GM23338 (cell line): Measurements from ENCODE around the gene ENTPD1. TPM values are rescaled to one million over a fixed set of nuclear protein-coding genes. Genes with fewer than 3 reads are reported as not detected.

Experiments used
- ATAC-seq: fragments of 200-7000 bp; cut with Tn5 transposase; 3 replicates; pipeline ENCODE4 v1.9.1; 2020
- DNase-seq: peaks from one replicate; pipeline ENCODE4 v3.0.0-alpha.2; 2015; ENCODE audit warnings: low spot score
- H2AFZ ChIP-seq: fragments of 200-600 bp; sonication (generic); 2 replicates; pipeline ENCODE4 v1.8.0; 2016; ENCODE audit warnings: antibody characterized with exemption, mild to moderate bottlenecking, moderate library complexity
- H3F3A ChIP-seq: fragments of 200-600 bp; sonication (generic); replicated peaks from 2 replicates; pipeline ENCODE4 v1.8.0; 2017; ENCODE audit warnings: antibody characterized with exemption, mixed run types, low read depth
- H3K27ac ChIP-seq: fragments of 200-600 bp; sonication (generic); 2 replicates; pipeline ENCODE4 v1.6.1; 2016; ENCODE audit warnings: low read depth
- H3K27me3 ChIP-seq: fragments of 200-600 bp; sonication (generic); 2 replicates; pipeline ENCODE4 v1.8.0; 2016; ENCODE audit warnings: mild to moderate bottlenecking, mixed run types, moderate library complexity; ENCODE audit not compliant: insufficient read depth
- H3K36me3 ChIP-seq: fragments of 200-600 bp; sonication (generic); 2 replicates; pipeline ENCODE4 v1.8.0; 2016; ENCODE audit warnings: mild to moderate bottlenecking; ENCODE audit not compliant: insufficient read depth
- H3K4me1 ChIP-seq: fragments of 200-600 bp; sonication (generic); 2 replicates; pipeline ENCODE4 v1.8.0; 2016; ENCODE audit warnings: mild to moderate bottlenecking, moderate library complexity; ENCODE audit not compliant: insufficient read depth
- H3K4me2 ChIP-seq: fragments of 200-600 bp; sonication (generic); 2 replicates; pipeline ENCODE4 v1.7.1; 2017; ENCODE audit warnings: mixed run types
- H3K4me3 ChIP-seq: fragments of 200-600 bp; sonication (generic); 2 replicates; pipeline ENCODE4 v1.6.1; 2016; ENCODE audit warnings: mixed run types
- H3K79me2 ChIP-seq: fragments of 200-600 bp; sonication (generic); replicated peaks from 2 replicates; pipeline ENCODE4 v1.8.0; 2017; ENCODE audit warnings: mild to moderate bottlenecking; ENCODE audit not compliant: insufficient read depth
- H3K9me2 ChIP-seq: fragments of 200-600 bp; sonication (generic); 2 replicates; pipeline ENCODE4 v1.8.0; 2017; ENCODE audit not compliant: insufficient read depth
- H4K20me1 ChIP-seq: fragments of 200-600 bp; sonication (generic); replicated peaks from 2 replicates; pipeline ENCODE4 v1.8.0; 2017; ENCODE audit warnings: mild to moderate bottlenecking; ENCODE audit not compliant: insufficient read depth
- H3K27ac Mint-ChIP-seq: 2 replicates; pipeline ENCODE4 v1.8.0; 2020; ENCODE audit warnings: inconsistent platforms, mild to moderate bottlenecking, moderate library complexity, mixed read lengths
- H3K27me3 Mint-ChIP-seq: 3 replicates; pipeline ENCODE4 v1.8.0; 2022; ENCODE audit warnings: low read depth, mild to moderate bottlenecking, moderate library complexity, mixed read lengths, inconsistent platforms; ENCODE audit not compliant: insufficient read depth, poor library complexity
- H3K36me3 Mint-ChIP-seq: 3 replicates; pipeline ENCODE4 v1.8.0; 2021; ENCODE audit warnings: low read depth, mild to moderate bottlenecking, inconsistent platforms, moderate library complexity, mixed read lengths
- H3K4me1 Mint-ChIP-seq: 3 replicates; pipeline ENCODE4 v1.8.0; 2020; ENCODE audit warnings: mild to moderate bottlenecking, inconsistent platforms, mixed read lengths
- H3K4me3 Mint-ChIP-seq: 3 replicates; pipeline ENCODE4 v1.8.0; 2021; ENCODE audit warnings: moderate library complexity, mild to moderate bottlenecking, inconsistent platforms, mixed read lengths
- H3K9me3 Mint-ChIP-seq: 3 replicates; pipeline ENCODE4 v1.8.0; 2020; ENCODE audit warnings: moderate library complexity, mild to moderate bottlenecking, inconsistent platforms, mixed read lengths
- CREB1 ChIP-seq: fragments of 250-450 bp; sonication (Bioruptor Pico); IDR thresholded peaks from 2 replicates; pipeline ENCODE4 v1.5.0; 2020; ENCODE audit warnings: low read depth, mild to moderate bottlenecking, moderate library complexity
- CTCF ChIP-seq, 2 experiments: fragments of 200-600 bp in 1 of 2; sonication (generic) in 1 of 2; conservative IDR thresholded peaks; 2 replicates each; pipeline versions ENCODE4 v1.5.1 to v1.6.1; 2016 to 2017; ENCODE audit warnings: antibody characterized with exemption in 2 of 2, low read depth in 2 of 2, mild to moderate bottlenecking in 2 of 2, moderate library complexity in 1 of 2
- ETS1 ChIP-seq: IDR thresholded peaks from 2 replicates; pipeline ENCODE4 v1.6.1; 2016; ENCODE audit warnings: antibody characterized with exemption
- EZH2 ChIP-seq: fragments of 200-600 bp; sonication (generic); IDR thresholded peaks from one replicate; pipeline ENCODE4 v1.8.0; 2017; ENCODE audit warnings: antibody characterized with exemption, mild to moderate bottlenecking, low read depth; ENCODE audit not compliant: unreplicated experiment
- EZH2phosphoT487 ChIP-seq: fragments of 200-600 bp; sonication (generic); IDR thresholded peaks from one replicate; pipeline ENCODE4 v1.8.1; 2018; ENCODE audit warnings: antibody characterized with exemption; ENCODE audit not compliant: unreplicated experiment
- JUNB ChIP-seq: IDR thresholded peaks from one replicate; pipeline ENCODE4 v1.6.1; 2016; ENCODE audit warnings: antibody characterized with exemption; ENCODE audit not compliant: unreplicated experiment
- NANOG ChIP-seq: IDR thresholded peaks from 2 replicates; pipeline ENCODE4 v1.6.1; 2016; ENCODE audit warnings: antibody characterized with exemption, borderline replicate concordance
- POLR2AphosphoS5 ChIP-seq: IDR thresholded peaks from 2 replicates; pipeline ENCODE4 v1.6.1; 2016; ENCODE audit warnings: antibody characterized with exemption, low read depth
- REST ChIP-seq: IDR thresholded peaks from one replicate; pipeline ENCODE4 v1.6.1; 2018; ENCODE audit warnings: antibody characterized with exemption; ENCODE audit not compliant: unreplicated experiment
- STAT1 ChIP-seq: IDR thresholded peaks from one replicate; pipeline ENCODE4 v1.6.1; 2016; ENCODE audit warnings: antibody characterized with exemption; ENCODE audit not compliant: unreplicated experiment
- ZNF114 ChIP-seq: fragments of 250-450 bp; sonication (Bioruptor Pico); IDR thresholded peaks from 2 replicates; pipeline ENCODE4 v1.5.0; 2020; ENCODE audit warnings: mild to moderate bottlenecking, moderate library complexity
- ZNF331 ChIP-seq: fragments of 250-450 bp; sonication (Bioruptor Pico); IDR thresholded peaks from 2 replicates; pipeline ENCODE4 v1.5.0; 2020; ENCODE audit warnings: low read depth, mild to moderate bottlenecking, moderate library complexity
- ZNF462 ChIP-seq: fragments of 250-450 bp; sonication (Bioruptor Pico); IDR thresholded peaks from 2 replicates; pipeline ENCODE4 v1.5.0; 2020; ENCODE audit warnings: mild to moderate bottlenecking, moderate library complexity
- polyA plus RNA-seq: library from polyadenylated mRNA; unstranded; fragments of >200 nt; fragmentation: Nextera tagmentation; extraction: Ambion mirVana; gene quantifications from 2 replicates; pipeline ENCODE4 v1.2.1, GENCODE V29; 2016
- total RNA-seq: library from RNA; depleted of rRNA; stranded (reverse); fragments of >200 nt; shearing (Covaris generic); gene quantifications from 2 replicates; pipeline ENCODE4 v1.2.3, GENCODE V29; 2014

The ENTPD1 gene
- total and polyA plus RNA-seq, 2 experiments from 2014 or later = 2.3 to 3.6 TPM

DNA sequence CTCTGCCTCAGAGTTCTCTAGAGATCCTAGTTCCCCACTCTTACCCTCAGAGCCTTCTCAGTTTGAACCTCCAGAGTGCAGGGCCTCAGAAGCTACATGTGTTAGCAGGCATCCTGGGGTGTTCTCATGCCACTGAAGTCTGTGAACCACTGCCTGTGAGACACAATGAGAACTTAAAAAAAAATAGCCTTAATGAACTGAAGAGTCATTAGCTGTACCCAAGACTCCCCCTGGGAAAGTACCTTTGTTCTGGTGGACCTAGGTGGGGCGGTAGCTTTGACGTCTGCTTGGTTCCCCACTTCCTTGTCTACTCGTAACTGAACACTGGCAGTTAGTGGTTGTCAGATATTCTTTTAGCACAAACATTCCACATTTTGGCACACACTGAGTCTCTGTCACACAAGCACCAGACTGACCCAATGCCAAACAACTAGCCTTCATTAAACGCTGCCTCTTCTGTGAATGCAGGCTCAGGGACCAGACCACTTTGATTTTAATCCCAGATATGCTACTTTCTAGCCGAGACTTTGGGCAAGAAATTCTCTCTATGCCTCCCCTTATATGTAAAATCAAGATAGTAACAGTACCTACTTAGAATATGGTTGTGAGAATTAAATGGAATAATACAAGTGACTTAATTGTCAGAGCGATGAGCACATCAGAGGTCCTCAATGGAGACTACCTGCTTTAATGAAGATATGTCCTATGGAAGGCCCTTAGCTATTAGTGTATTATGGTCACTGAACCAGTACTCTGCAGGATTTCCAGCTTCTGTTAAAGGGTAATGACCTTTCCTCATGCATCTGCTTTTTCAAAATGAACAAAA, 76.5 kb downstream of the ENTPD1 start:
- H3K4me3 ChIP-seq = no peak overlapping the region
- Mint-ChIP-seq H3K36me3 (no peaks in the 10 kb centered on the region), H3K27ac (no peak overlapping the region), H3K27me3 (no peaks in the 10 kb centered on the region), H3K4me3 (no peak overlapping the region), H3K4me1 (peaks cover 9% of the 10 kb centered on the region; the same call in 2 of the 3 replicates), H3K9me3 (no peaks in the 10 kb centered on the region)
- no peaks in the 10 kb centered on the region for H3K9me2 ChIP-seq
- ATAC-seq = no peak
- no peaks in the 10 kb centered on the region for H3K4me1 ChIP-seq
- no peak overlapping the region for H2AFZ ChIP-seq
- H3K27ac ChIP-seq = no peak overlapping the region
- H3F3A ChIP-seq = no peaks in the 10 kb centered on the region
- H3K27me3 ChIP-seq = no peaks in the 10 kb centered on the region
- DNase-seq = no peak
- no peaks in the 10 kb centered on the region for H4K20me1 ChIP-seq
- no peaks in the 10 kb centered on the region for H3K36me3 ChIP-seq
- no peaks in the 10 kb centered on the region for H3K79me2 ChIP-seq
- no peak overlapping the region for H3K4me2 ChIP-seq
- TF ChIP-seq REST = no peak
- TF ChIP-seq ZNF114 (CRISPR knock-in tag) = no peak
- no peak for TF ChIP-seq ZNF331 (CRISPR knock-in tag)
- TF ChIP-seq ETS1 = no peak
- TF ChIP-seq CTCF (conservative IDR thresholded peaks at IDR 0.05; ENCODE audit: low read depth in 2 of 2) = no peak
- TF ChIP-seq POLR2AphosphoS5 = no peak
- no peak for TF ChIP-seq CREB1
- no peak for TF ChIP-seq JUNB
- TF ChIP-seq EZH2 = no peak
- TF ChIP-seq ZNF462 (CRISPR knock-in tag) = no peak
- no peak for TF ChIP-seq EZH2phosphoT487
- TF ChIP-seq NANOG = no peak
- no peak for TF ChIP-seq STAT1
